HG03039 (cell line): ENCODE results near the gene INO80D.
"Not testable (repeated sequence)": the region's sequence is repeated elsewhere in the genome, so short reads cannot be mapped to it uniquely, and the experiment has no call there.

ENCODE experiments used
- ATAC-seq: cut with Tn5 transposase; IDR thresholded peaks from one replicate; pipeline ENCODE4 v1.9.1; 2021; ENCODE audit warnings: mild to moderate bottlenecking, moderate library complexity; ENCODE audit not compliant: unreplicated experiment

Gene INO80D

GRCh38 chr2:206083602-206084438, 2.2 kb downstream of the INO80D start:
- ATAC-seq: no peak

GRCh38 chr2:206082298-206082843, 3.6 kb downstream of the INO80D start:
- no peak for ATAC-seq

- ATAC-seq: no peak
Observed at GRCh38 chr2:206080927-206081326, 5.0 kb downstream of the INO80D start.

- no peak for ATAC-seq
Observed at GRCh38 chr2:206079699-206080465, 6.1 kb downstream of the INO80D start.

- ATAC-seq: not testable (repeated sequence)
Observed at GRCh38 chr2:206077879-206078278, 8.1 kb downstream of the INO80D start.

- no peak for ATAC-seq
Observed at GRCh38 chr2:206075113-206075512, 10.9 kb downstream of the INO80D start.

GRCh38 chr2:206071807-206072206, 14.2 kb downstream of the INO80D start:
- ATAC-seq: no peak

- no peak for ATAC-seq
Observed at GRCh38 chr2:206069417-206069816, 16.6 kb downstream of the INO80D start.

GRCh38 chr2:206068207-206068606, 17.8 kb downstream of the INO80D start:
- ATAC-seq: no peak

- no peak for ATAC-seq
Observed at GRCh38 chr2:206064077-206064476, 21.9 kb downstream of the INO80D start.

GRCh38 chr2:206063635-206064034, 22.3 kb downstream of the INO80D start:
- no peak for ATAC-seq

GRCh38 chr2:206062724-206063123, 23.2 kb downstream of the INO80D start:
- no peak for ATAC-seq

- no peak for ATAC-seq
Observed at GRCh38 chr2:206056286-206056685, 29.7 kb downstream of the INO80D start.

GRCh38 chr2:206054952-206055351, 31.0 kb downstream of the INO80D start:
- no peak for ATAC-seq

GRCh38 chr2:206051912-206052311, 34.1 kb downstream of the INO80D start:
- no peak for ATAC-seq

GRCh38 chr2:206049392-206049791, 36.6 kb downstream of the INO80D start:
- no peak for ATAC-seq

GRCh38 chr2:206045251-206045650, 40.7 kb downstream of the INO80D start:
- no peak for ATAC-seq

- no peak for ATAC-seq
Observed at GRCh38 chr2:206040525-206040924, 45.4 kb downstream of the INO80D start.

- not testable (repeated sequence) for ATAC-seq
Observed at GRCh38 chr2:206035393-206035792, 50.6 kb downstream of the INO80D start.

GRCh38 chr2:206033452-206033851, 52.5 kb downstream of the INO80D start:
- not testable (repeated sequence) for ATAC-seq

GRCh38 chr2:206031950-206032567, 53.9 kb downstream of the INO80D start:
- no peak for ATAC-seq
